Gastrocnemius medialis (tissue), 4 donors: ENCODE measurements around the gene BLVRA.

ENCODE experiments used
- POLR2A ChIP-seq, 2 donors: fragments of 450-650 bp; IDR thresholded peaks; one replicate each; pipeline ENCODE4 v1.6.1; 2017; ENCODE audit warnings: antibody characterized with exemption in 2 of 2, mild to moderate bottlenecking in 2 of 2, moderate library complexity in 2 of 2
- TF ChIP-seq, protein P1 (sequence below), 5 experiments: fragments of 450-650 bp in 3 of 5; fragments of 200-600 bp in 2 of 5; sonication (generic) in 2 of 5; IDR thresholded peaks in 4 of 5; conservative IDR thresholded peaks in 1 of 5; 1 replicate in 4 of 5; 2 replicates in 1 of 5; pipeline ENCODE4 v1.5.1; 2016 to 2019; ENCODE audit warnings: antibody characterized with exemption in 5 of 5, mild to moderate bottlenecking in 3 of 5, moderate library complexity in 3 of 5

GRCh38 chr7:43767311-43767710 lies 8.8 kb downstream of the BLVRA start:
- TF ChIP-seq, protein P1, sequence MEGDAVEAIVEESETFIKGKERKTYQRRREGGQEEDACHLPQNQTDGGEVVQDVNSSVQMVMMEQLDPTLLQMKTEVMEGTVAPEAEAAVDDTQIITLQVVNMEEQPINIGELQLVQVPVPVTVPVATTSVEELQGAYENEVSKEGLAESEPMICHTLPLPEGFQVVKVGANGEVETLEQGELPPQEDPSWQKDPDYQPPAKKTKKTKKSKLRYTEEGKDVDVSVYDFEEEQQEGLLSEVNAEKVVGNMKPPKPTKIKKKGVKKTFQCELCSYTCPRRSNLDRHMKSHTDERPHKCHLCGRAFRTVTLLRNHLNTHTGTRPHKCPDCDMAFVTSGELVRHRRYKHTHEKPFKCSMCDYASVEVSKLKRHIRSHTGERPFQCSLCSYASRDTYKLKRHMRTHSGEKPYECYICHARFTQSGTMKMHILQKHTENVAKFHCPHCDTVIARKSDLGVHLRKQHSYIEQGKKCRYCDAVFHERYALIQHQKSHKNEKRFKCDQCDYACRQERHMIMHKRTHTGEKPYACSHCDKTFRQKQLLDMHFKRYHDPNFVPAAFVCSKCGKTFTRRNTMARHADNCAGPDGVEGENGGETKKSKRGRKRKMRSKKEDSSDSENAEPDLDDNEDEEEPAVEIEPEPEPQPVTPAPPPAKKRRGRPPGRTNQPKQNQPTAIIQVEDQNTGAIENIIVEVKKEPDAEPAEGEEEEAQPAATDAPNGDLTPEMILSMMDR (IDR thresholded peaks at IDR 0.05 in 4 of 5, conservative IDR thresholded peaks at IDR 0.05 in 1 of 5), result no peak
- no peak for TF ChIP-seq POLR2A (IDR thresholded peaks at IDR 0.05)
